ENCODE data around the gene BICRAL.

GRCh38 chr6:42751055-42751454 lies 30.8 kb upstream of the BICRAL start:
- no peak for TF ChIP-seq EZH2phosphoT487 (IDR thresholded peaks at IDR 0.05; ENCODE audit: borderline replicate concordance, low read depth)
- no peak for TF ChIP-seq USF2 (IDR thresholded peaks at IDR 0.05; ENCODE audit: borderline replicate concordance, low read depth, low read length)
